GM12878 (cell line): ENCODE measurements around the gene TMEM91. TPM values are rescaled to one million over a fixed set of nuclear protein-coding genes. Genes with fewer than 3 reads are reported as not detected.

Experiments
- BMI1 ChIP-seq: fragments of 450-650 bp; IDR thresholded peaks from 2 replicates; pipeline ENCODE4 v1.6.1; 2016; ENCODE audit warnings: mild to moderate bottlenecking, moderate library complexity, borderline replicate concordance
- CBX3 ChIP-seq: fragments of 200-600 bp; sonication (generic); IDR thresholded peaks from 2 replicates; pipeline ENCODE4 v1.6.1; 2016; ENCODE audit warnings: low read depth, borderline replicate concordance
- CHD2 ChIP-seq: IDR thresholded peaks from 2 replicates; pipeline ENCODE4 v1.6.1; 2011; ENCODE audit warnings: low read depth, low read length, improper control_type of control experiment, borderline replicate concordance
- CREB1 ChIP-seq: IDR thresholded peaks from 2 replicates; pipeline ENCODE4 v1.6.1; 2012; ENCODE audit warnings: low read depth, mild to moderate bottlenecking, inconsistent platforms
- EED ChIP-seq: sonication (generic); IDR thresholded peaks from 2 replicates; pipeline ENCODE4 v1.6.1; 2016; ENCODE audit warnings: antibody characterized with exemption, low read depth
- GATAD2B ChIP-seq: fragments of 450-650 bp; conservative IDR thresholded peaks from 2 replicates; pipeline ENCODE4 v1.6.1; 2017; ENCODE audit warnings: low read depth, mild to moderate bottlenecking, moderate library complexity
- HCFC1 ChIP-seq: fragments of 150-350 bp; IDR thresholded peaks from 2 replicates; pipeline ENCODE4 v1.6.1; 2014; ENCODE audit warnings: low read length
- HDAC2 ChIP-seq: fragments of 200-600 bp; sonication (generic); IDR thresholded peaks from 2 replicates; pipeline ENCODE4 v1.6.1; 2017
- IRF4 ChIP-seq: IDR thresholded peaks from 2 replicates; pipeline ENCODE4 v1.6.1; 2011; ENCODE audit warnings: low read depth, low read length
- JUND ChIP-seq: IDR thresholded peaks from 2 replicates; pipeline ENCODE4 v1.6.1; 2012; ENCODE audit warnings: low read depth, mild to moderate bottlenecking, low read length, improper control_type of control experiment, moderate library complexity
- LARP7 ChIP-seq: fragments of 450-650 bp; IDR thresholded peaks from 2 replicates; pipeline ENCODE4 v1.6.1; 2017; ENCODE audit warnings: mild to moderate bottlenecking
- NFYB ChIP-seq: IDR thresholded peaks from 2 replicates; pipeline ENCODE4 v1.6.1; 2011; ENCODE audit warnings: low read depth, mild to moderate bottlenecking, low read length, improper control_type of control experiment, moderate library complexity; ENCODE audit not compliant: insufficient read depth
- POLR2A ChIP-seq: IDR thresholded peaks from 2 replicates; pipeline ENCODE4 v1.6.1; 2011; ENCODE audit warnings: low read depth, mild to moderate bottlenecking, low read length
- STAT1 ChIP-seq: fragments of 450-650 bp; conservative IDR thresholded peaks from 2 replicates; pipeline ENCODE4 v1.6.1; 2014; ENCODE audit warnings: antibody characterized with exemption, mild to moderate bottlenecking
- TCF12 ChIP-seq: IDR thresholded peaks from 2 replicates; pipeline ENCODE4 v1.6.1; 2011; ENCODE audit warnings: low read depth, mild to moderate bottlenecking, low read length
- YBX1 ChIP-seq: fragments of 450-650 bp; IDR thresholded peaks from 2 replicates; pipeline ENCODE4 v1.6.1; 2016; ENCODE audit warnings: antibody characterized with exemption
- ZNF274 ChIP-seq: IDR thresholded peaks from one replicate; pipeline ENCODE4 v1.8.0; 2011; ENCODE audit not compliant: insufficient read length, insufficient read depth
- polyA plus RNA-seq, 11 experiments: library from polyadenylated mRNA; depleted of rRNA in 4 of 11; unstranded in 6 of 11; stranded (reverse) in 5 of 11; fragments of >200 nt; fragmentation: Nextera tagmentation in 4 of 11; fragmentation: Illumina TruSeq in 1 of 11; extraction: Ambion mirVana in 4 of 11; extraction: Trizol in 1 of 11; gene quantifications; 1 replicate in 1 of 11; 2 replicates in 10 of 11; pipeline versions ENCODE4 v1.2.1 to v1.2.3, GENCODE V29; 2011 to 2016; ENCODE audit warnings: inconsistent platforms in 2 of 11, missing spikeins in 2 of 11, low read depth in 1 of 11
- total RNA-seq, 4 experiments: library from RNA; depleted of rRNA in 3 of 4; stranded (reverse); fragments of >200 nt in 3 of 4; fragmentation: Illumina TruSeq in 1 of 4; extraction: Trizol in 1 of 4; gene quantifications; 2 replicates each; pipeline versions ENCODE4 v1.2.1 to v1.2.3, GENCODE V29; 2013 to 2021
- TF ChIP-seq, protein P1 (sequence below): fragments of 450-650 bp; formaldehyde crosslinking; IDR thresholded peaks from 2 replicates; pipeline ENCODE4 v1.4.0; 2020; ENCODE audit warnings: mild to moderate bottlenecking, moderate library complexity
- TF ChIP-seq, protein P2 (sequence below): IDR thresholded peaks from 2 replicates; pipeline ENCODE4 v1.6.1; 2012; ENCODE audit warnings: low read depth, low read length, improper control_type of control experiment
- TF ChIP-seq, protein P3 (sequence below), 3 experiments: IDR thresholded peaks in 2 of 3; conservative IDR thresholded peaks in 1 of 3; 2 replicates each; pipeline ENCODE4 v1.5.1; 2011; ENCODE audit warnings: low read depth in 3 of 3, low read length in 3 of 3, mild to moderate bottlenecking in 3 of 3, control low read depth in 2 of 3, moderate library complexity in 2 of 3, inconsistent platforms in 1 of 3, mixed read lengths in 1 of 3; ENCODE audit not compliant: control insufficient read depth in 2 of 3, insufficient read depth in 1 of 3; ENCODE audit errors: extremely low read depth in 1 of 3
- TF ChIP-seq, protein P4 (sequence below): fragments of 450-650 bp; IDR thresholded peaks from 2 replicates; pipeline ENCODE4 v1.6.1; 2017; ENCODE audit warnings: mild to moderate bottlenecking, low read depth, inconsistent platforms; ENCODE audit not compliant: poor library complexity, severe bottlenecking
- TF ChIP-seq, protein P5 (sequence below): fragments of 450-650 bp; IDR thresholded peaks from 2 replicates; pipeline ENCODE4 v1.6.1; 2017; ENCODE audit warnings: borderline replicate concordance

The TMEM91 gene
- total and polyA plus RNA-seq, 10 of the 15 experiments (the other 5 are each of a cell fraction or from before 2014, with no cell fraction given), result 1.5 to 5.5 (median 2.7) TPM

DNA sequence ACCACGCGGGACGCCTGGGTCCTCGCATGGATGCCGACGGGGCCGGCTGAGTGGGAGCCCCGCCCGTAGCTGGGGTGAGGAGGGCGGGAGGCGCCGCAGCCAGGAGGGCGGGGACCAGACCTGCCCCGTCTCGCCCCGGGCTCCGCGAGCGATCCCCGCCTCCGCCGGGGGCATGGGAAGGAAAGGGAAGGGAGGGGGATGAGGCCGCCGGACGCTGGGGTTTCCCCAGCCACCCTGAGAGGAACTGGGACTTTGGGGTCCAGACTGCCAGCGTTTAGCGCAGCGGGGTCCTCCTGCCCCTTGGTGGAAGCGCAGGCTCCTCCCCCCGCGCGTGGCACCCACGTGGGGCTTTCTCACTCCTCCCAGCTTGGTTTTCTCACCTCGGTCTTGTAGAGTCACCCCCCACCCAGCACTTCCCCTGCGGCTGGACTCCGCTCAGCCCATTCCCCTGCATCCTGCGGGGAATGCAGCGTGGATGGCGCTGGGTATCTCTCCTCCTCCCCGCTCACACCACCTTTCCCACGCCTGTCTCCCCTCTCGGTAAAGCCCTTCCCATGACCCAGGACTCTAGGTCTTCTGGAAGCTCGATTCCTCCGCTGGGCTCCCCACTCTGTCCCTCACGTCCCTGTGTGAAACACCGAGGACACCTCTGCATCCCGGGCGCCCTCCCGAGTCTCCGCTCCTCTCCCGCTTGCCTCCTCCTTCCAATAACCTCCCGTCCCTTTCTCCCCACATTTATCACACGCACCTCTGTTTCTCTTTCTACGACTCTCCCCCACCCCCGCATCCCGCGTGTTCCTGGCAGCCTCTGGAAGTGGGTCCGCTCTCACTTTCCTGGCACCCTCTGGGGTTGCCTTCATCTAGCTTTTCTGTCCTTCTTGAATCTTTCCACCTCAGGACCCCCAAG lies 24.7 kb upstream of the TMEM91 start (continued):
- TF ChIP-seq, protein P1, sequence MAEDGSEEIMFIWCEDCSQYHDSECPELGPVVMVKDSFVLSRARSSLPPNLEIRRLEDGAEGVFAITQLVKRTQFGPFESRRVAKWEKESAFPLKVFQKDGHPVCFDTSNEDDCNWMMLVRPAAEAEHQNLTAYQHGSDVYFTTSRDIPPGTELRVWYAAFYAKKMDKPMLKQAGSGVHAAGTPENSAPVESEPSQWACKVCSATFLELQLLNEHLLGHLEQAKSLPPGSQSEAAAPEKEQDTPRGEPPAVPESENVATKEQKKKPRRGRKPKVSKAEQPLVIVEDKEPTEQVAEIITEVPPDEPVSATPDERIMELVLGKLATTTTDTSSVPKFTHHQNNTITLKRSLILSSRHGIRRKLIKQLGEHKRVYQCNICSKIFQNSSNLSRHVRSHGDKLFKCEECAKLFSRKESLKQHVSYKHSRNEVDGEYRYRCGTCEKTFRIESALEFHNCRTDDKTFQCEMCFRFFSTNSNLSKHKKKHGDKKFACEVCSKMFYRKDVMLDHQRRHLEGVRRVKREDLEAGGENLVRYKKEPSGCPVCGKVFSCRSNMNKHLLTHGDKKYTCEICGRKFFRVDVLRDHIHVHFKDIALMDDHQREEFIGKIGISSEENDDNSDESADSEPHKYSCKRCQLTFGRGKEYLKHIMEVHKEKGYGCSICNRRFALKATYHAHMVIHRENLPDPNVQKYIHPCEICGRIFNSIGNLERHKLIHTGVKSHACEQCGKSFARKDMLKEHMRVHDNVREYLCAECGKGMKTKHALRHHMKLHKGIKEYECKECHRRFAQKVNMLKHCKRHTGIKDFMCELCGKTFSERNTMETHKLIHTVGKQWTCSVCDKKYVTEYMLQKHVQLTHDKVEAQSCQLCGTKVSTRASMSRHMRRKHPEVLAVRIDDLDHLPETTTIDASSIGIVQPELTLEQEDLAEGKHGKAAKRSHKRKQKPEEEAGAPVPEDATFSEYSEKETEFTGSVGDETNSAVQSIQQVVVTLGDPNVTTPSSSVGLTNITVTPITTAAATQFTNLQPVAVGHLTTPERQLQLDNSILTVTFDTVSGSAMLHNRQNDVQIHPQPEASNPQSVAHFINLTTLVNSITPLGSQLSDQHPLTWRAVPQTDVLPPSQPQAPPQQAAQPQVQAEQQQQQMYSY (CRISPR knock-in tag), result no peak
- no peak for TF ChIP-seq NFYB
- no peak for TF ChIP-seq ZNF274
- TF ChIP-seq EED, result peak; percentile 79
- TF ChIP-seq GATAD2B, result peak; percentile 61; the same call in 1 of the 2 replicates
- TF ChIP-seq, protein P2, sequence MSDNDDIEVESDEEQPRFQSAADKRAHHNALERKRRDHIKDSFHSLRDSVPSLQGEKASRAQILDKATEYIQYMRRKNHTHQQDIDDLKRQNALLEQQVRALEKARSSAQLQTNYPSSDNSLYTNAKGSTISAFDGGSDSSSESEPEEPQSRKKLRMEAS, result no peak; the same call in 1 of the 2 replicates
- TF ChIP-seq LARP7, result no peak
- peak; percentile 83 for TF ChIP-seq IRF4
- TF ChIP-seq CREB1, result 0 out of 2 replicates have a peak, but pooled peaks have one; percentile 42
- no peak for TF ChIP-seq CHD2
- no peak for TF ChIP-seq CBX3
- TF ChIP-seq, protein P3, sequence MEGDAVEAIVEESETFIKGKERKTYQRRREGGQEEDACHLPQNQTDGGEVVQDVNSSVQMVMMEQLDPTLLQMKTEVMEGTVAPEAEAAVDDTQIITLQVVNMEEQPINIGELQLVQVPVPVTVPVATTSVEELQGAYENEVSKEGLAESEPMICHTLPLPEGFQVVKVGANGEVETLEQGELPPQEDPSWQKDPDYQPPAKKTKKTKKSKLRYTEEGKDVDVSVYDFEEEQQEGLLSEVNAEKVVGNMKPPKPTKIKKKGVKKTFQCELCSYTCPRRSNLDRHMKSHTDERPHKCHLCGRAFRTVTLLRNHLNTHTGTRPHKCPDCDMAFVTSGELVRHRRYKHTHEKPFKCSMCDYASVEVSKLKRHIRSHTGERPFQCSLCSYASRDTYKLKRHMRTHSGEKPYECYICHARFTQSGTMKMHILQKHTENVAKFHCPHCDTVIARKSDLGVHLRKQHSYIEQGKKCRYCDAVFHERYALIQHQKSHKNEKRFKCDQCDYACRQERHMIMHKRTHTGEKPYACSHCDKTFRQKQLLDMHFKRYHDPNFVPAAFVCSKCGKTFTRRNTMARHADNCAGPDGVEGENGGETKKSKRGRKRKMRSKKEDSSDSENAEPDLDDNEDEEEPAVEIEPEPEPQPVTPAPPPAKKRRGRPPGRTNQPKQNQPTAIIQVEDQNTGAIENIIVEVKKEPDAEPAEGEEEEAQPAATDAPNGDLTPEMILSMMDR (IDR thresholded peaks at IDR 0.05 in 2 of 3, conservative IDR thresholded peaks at IDR 0.05 in 1 of 3; ENCODE audit: control insufficient read depth in 2 of 3, extremely low read depth in 1 of 3, insufficient read depth in 1 of 3, low read depth in 3 of 3, low read length in 3 of 3), result no peak
- 0 out of 2 replicates have a peak, but pooled peaks have one; percentile 29 for TF ChIP-seq TCF12
- TF ChIP-seq YBX1, result no peak
- no peak for TF ChIP-seq HCFC1
- no peak for TF ChIP-seq HDAC2
- peak; percentile 69 for TF ChIP-seq POLR2A
- TF ChIP-seq BMI1, result no peak
- TF ChIP-seq, protein P4, sequence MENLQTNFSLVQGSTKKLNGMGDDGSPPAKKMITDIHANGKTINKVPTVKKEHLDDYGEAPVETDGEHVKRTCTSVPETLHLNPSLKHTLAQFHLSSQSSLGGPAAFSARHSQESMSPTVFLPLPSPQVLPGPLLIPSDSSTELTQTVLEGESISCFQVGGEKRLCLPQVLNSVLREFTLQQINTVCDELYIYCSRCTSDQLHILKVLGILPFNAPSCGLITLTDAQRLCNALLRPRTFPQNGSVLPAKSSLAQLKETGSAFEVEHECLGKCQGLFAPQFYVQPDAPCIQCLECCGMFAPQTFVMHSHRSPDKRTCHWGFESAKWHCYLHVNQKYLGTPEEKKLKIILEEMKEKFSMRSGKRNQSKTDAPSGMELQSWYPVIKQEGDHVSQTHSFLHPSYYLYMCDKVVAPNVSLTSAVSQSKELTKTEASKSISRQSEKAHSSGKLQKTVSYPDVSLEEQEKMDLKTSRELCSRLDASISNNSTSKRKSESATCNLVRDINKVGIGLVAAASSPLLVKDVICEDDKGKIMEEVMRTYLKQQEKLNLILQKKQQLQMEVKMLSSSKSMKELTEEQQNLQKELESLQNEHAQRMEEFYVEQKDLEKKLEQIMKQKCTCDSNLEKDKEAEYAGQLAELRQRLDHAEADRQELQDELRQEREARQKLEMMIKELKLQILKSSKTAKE, result no peak
- TF ChIP-seq, protein P5, sequence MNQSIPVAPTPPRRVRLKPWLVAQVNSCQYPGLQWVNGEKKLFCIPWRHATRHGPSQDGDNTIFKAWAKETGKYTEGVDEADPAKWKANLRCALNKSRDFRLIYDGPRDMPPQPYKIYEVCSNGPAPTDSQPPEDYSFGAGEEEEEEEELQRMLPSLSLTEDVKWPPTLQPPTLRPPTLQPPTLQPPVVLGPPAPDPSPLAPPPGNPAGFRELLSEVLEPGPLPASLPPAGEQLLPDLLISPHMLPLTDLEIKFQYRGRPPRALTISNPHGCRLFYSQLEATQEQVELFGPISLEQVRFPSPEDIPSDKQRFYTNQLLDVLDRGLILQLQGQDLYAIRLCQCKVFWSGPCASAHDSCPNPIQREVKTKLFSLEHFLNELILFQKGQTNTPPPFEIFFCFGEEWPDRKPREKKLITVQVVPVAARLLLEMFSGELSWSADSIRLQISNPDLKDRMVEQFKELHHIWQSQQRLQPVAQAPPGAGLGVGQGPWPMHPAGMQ, result no peak
- TF ChIP-seq STAT1, result no peak
- no peak for TF ChIP-seq JUND
